Measurements from ENCODE around the gene B3GAT1.

DNA sequence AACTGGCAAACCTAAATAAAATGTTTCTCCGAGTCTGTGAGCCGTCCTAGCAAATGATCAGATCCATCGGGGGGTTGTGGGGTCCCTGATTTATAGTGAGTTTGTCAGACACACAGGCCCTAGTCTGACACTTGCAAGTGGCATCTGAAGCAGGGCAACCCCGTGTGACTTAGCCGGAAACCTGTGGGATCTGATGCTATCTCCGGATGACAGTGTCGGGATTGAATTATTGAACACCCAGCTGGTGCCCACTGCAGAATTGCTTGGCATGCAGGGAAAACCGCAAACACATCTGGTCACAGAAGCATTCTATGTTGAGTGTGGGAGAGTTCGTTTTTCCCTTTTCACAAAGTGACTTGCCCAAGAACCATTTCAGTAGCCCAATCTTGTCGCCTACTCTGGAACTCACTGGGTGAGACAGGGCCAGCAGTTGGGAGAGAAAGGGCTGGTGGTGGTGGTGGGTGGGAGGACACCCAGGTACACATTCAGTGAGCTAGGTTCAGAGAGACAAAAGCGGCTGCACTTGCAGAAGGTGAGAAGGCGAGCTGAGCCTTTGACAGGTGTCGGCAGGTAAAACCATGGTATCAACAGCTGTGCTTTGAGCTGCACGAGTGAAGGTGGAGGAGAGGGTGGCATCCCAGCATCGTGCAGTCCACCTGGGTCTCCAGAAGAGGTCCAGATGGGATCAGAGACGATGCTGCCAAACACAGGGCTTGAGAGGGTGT, 33.7 kb upstream of the B3GAT1 start:
- TF ChIP-seq CTCF (IDR thresholded peaks at IDR 0.05): no peak
- TF ChIP-seq POLR2AphosphoS5 (IDR thresholded peaks at IDR 0.05; ENCODE audit: insufficient read depth in 1 of 2, low read depth in 1 of 2): no peak
